NCI-H1092 (cell line): ENCODE results near the gene PARP11.
"Not testable (repeated sequence)": the region's sequence is repeated elsewhere in the genome, so short reads cannot be mapped to it uniquely, and the experiment has no call there.

Source experiments
- DNase-seq: peaks from one replicate; lab custom pipeline; 2025; lab: John Stamatoyannopoulos, UW

Gene PARP11

DNA sequence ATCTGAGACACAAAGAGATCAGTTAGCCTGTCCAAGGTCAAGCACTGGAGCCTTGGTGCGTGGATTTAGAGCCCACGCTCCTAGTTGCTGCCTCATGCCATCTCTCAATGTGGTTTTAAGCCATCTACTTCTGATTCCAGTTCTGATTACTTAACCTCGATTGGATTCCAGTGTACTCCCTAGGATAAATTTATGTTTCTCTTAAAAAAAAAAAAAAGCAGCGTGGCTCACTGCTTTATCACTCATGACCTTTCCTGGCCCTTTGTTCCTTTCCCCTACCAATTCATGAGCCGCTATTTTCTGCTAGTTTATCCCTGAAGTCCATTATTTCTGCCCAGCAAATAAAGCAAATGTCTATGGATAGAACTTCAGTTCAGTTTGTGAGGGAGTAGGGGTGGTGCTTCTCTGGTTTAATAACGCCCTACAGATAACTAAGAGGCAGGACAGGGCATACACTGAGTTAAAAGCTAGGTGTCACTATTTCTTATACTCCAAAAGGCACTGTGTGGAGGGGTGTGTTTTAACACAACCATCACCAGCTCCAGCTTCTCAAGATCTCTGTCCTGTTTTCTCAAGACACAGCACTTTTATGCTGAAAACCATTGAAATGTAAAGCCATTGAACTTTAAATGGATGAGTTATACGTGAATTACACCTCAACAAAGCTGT lies 9.8 kb upstream of the PARP11 start:
- no peak for DNase-seq

DNA sequence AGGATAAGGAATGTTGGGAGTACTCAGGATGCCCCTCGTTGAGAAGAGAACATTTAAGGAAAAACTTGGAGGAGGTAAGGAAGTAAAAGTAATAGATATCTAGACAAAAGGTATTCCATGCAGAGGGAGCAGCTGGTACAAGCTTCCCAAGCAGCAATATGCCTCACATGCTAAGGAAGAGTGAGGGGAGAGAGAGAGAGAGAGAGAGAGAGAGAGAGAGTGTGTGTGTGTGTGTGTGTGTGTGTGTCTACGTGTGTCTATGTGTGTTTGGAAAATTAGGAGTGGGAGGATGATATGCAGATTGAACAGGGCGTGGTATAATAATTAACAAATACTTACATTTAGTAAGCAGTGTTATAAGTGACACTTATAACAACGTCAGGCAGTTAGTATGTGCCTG lies 9.2 kb upstream of the PARP11 start:
- no peak for DNase-seq

DNA sequence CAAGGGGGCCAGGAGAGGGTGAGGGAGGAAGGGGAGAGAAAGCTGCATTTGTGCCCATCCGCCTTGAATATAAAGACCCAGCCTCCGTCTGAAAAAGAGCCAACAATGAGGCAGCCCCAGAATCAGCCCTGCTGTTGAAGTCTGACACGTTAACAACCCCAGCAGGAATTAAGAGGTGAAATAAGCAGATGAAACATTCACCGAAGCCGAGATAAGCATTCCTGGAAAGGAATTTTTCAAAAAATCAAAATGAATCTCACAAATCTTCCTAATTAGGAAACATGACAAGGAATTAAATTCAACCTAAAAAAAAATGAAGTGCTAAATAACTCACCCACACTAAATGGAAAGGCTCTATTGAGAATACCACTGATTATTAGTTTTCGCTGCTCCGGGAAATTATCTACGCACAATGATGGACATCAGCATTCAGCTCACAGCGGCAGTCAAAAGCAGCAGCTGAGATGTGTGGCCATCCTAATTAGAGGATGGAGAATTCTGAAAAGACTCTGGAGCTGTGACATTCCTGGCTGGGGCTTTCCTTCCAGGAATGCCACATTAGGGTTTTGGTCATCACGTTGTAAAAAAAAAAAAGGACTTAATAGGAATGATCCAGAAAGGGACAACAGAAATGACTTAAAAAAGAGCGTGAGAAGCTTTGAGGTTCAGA lies 8.2 kb upstream of the PARP11 start:
- DNase-seq = no peak

DNA sequence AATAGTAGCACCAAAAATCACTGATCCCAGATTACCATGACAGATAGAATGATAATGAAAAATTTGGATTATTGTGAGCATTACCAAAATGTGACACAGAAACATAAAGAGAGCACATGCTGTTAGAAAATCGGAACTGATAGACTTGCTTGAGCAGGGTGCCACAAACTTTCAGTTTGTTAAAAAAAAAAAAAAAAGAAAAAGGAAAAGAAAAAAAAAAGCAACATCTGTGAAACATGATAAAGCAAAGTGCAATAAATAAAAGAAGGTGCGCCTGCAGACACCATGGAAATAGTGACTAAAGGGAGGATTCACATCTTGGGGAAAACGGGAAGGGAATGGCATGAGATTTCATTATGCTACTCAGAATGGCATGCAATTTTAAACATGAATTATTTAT lies 6.6 kb upstream of the PARP11 start:
- DNase-seq = no peak

DNA sequence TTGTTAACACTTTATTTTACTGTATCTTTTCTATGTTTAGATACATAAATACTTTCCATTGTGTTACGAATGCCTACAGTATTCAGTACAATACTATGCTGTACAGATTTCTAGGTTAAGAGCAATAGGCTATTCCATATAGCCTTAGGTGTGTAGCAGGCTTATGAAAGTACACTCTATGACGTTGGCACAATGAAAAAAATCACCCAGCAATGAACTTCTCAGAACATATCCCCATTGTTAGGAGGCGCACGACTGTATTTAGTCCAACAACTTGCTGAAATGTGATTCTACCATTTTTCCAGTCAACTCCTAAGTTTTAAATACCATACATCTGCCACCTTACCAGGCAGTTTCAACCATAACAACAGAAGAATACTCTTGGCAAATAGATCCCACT lies 1.8 kb downstream of the PARP11 start:
- no peak for DNase-seq

DNA sequence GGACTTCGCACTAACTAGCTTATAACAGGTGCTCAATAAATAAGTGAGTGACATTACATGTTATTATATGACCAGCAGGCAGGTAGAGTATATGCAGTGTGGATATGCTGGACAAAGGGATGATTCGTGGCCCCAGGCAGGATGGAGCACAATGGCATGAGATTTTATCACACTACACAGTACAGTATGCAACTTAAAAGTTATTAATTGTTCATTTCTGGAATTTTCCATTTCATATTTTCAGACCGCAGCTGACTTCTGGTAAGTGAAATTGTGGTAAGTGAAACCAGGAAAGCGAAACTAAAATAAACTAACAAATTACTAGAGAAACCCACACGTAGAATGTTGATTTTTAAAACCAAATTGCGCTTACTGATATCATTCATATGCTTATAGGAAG lies 3.3 kb downstream of the PARP11 start:
- no peak for DNase-seq

DNA sequence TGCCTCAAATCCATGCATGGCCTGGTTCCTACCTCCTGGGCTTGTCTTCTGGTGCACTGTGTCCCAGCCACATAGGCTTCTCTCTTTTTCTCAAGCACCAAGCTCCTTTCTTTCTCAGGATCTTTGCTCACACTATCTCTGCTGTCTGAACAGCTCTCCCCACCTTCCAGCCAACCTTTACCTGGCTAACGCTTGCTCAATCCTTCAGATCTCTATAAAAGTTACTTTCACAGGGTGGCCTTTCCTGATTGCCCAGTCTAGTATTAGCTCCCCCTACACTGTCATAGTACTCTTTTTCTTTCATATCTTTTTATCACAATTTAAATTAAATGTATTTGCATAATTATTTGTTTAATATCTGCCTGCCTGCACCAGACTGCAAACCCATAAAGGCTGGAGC lies 3.8 kb downstream of the PARP11 start:
- no peak for DNase-seq

DNA sequence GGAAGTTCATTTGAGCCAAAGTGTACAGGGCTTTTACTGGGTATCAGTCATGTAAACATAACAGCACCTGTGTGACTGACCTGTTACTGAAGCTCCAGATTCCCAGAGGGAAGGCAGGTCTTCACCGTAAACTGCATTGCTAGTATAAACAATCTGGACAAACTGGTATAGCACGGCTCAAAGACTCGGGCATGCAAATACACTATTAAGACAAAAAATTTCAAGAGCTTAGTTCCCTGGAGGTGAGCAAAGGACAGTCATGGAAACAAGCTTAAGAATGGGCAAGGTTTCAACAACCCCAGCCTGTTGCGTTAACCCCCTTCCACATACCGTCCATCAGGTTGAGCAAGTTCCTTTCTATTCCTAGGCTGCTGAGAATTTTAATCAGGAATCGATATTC lies 9.4 kb downstream of the PARP11 start:
- no peak for DNase-seq

DNA sequence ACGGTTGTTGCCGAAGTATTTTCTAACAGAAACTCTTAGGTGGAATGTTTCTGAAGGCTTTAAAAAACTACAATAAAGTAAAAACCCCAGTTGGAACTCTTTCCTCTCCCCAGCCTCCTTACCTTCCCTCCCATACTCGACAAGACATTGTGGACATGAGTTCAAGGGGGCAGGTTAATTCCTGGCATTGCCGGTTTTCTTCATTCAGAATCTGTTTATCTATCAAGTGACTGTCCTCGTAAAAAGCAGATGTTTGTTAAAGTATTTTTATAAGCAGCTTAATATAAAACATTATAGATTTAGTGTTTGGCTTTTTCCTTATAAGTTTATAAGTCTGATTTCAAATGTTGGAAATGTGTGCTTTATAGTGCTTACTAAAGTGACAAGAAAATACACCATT lies 30.7 kb downstream of the PARP11 start:
- DNase-seq = no peak

DNA sequence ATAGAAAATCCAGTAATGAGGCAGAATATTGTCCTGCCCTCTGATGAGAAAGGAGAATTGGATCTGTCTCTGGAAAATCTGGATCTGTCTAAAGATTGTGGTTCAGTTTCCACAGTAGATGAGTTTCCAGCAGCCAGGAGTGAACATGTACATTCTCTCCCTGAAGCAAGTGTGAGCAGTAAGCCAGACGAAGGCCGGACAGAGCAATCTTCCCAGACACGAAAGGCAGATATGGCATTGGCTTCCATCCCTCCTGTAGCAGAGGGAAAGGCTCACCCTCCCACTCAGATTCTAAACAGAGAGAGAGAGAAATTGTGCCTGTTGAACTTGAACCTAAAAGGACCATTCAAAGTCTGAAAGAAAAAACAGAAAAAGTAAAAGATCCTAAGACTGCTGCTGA lies 31.4 kb downstream of the PARP11 start:
- no peak for DNase-seq

DNA sequence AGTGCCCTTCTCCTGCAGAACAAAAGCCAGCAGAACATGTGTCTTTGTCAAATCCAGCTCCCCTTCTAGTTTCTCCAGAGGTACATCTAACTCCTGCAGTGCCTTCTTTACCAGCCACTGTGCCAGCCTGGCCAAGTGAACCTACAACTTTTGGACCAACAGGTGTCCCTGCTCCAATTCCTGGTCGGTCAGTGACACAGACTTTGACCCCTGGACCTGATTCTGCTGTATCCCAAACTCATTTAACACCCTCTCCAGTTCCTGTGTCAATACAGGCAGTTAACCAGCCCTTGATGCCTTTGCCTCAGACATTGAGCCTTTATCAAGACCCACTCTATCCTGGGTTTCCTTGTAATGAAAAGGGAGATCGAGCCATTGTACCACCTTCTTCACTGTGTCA lies 32.4 kb downstream of the PARP11 start:
- not testable (repeated sequence) for DNase-seq

DNA sequence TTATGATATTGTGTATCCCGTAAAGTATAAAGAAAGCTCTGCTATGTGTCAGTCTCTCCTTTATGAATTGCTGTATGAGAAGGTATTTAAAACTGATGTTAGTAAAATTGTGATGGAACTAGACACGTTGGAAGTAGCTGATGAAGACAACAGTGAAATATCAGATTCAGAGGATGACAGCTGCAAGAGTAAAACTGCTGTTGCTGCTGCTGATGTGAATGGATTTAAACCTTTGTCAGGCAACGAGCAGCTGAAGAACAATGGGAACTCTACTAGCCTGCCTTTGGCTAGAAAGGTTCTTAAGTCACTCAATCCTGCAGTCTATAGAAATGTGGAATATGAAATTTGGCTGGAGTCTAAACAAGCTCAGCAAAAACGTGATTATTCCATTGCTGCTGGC lies 33.5 kb downstream of the PARP11 start:
- not testable (repeated sequence) for DNase-seq

DNA sequence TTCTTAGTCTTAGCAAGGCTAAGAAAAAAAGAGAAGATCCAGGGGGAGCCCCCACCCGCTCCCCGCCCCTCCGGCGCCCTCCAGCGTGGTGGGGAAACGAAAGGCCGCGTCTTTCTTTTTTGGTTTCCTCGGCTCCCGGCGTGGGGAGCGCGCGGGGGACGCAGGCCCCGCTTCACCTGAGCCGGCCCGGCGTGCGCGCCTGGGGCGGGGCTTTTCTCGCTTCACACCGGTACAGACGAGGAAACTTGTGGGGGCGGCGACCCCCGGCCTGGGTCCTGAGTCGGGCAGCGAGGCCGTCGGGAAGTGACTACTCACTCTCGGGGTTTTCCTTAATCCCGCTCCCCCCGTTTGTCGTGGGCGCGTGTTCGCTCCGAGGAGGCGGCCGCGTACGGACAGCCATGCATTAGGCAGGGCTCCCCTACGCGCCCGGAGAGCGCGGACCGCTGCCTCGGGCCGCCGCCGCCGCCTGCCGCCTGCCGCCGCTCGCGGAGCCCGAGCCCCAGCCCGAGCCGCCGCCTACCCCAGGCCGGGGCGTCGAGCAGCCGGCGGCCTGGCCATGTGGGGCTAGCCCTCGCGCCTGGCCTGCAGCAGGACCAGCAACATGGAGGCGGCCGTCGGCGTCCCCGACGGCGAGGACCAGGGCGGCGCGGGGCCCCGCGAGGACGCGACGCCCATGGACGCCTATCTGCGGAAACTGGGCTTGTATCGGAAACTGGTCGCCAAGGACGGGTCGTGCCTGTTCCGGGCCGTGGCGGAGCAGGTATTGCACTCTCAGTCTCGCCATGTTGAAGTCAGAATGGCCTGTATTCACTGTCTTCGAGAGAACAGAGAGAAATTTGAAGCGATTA lies 34.3 kb downstream of the PARP11 start:
- DNase-seq = not testable (repeated sequence)

DNA sequence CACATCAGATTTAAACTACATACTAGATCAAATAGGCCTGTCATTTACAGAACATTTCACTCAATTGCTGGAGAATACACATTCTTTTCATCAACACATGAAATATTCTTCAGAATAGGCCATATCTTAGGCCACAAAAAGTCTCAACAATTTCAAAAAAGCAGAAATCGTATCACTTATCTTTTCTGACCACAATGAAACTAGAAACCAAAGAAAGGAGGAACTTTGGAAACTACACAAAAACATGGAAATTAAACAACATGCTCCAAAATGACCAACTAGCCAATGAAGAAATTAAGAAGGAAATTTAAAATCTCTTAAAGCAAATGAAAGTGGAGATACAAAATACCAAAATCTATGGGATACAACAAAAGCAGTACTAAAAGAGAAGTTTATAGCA lies 35.1 kb downstream of the PARP11 start:
- no peak for DNase-seq

DNA sequence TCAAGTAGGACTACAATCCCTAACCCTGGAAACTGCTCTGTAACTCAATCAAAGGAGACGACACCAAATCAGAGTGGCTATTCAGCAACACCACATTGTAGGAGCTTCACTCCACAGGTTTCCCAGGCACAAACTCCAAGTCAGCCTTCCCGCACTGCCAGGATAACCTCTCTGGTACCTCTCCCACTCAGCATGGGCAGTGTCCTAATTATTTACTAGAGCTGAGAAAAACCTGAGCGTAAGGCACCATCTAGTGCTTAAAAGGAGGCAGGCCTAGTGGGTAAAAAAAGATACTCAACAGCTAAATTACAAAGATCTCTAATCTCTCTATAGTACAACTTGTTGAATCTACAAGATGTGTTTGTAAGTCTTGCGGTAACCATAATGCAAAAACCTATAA lies 36.1 kb downstream of the PARP11 start:
- no peak for DNase-seq

DNA sequence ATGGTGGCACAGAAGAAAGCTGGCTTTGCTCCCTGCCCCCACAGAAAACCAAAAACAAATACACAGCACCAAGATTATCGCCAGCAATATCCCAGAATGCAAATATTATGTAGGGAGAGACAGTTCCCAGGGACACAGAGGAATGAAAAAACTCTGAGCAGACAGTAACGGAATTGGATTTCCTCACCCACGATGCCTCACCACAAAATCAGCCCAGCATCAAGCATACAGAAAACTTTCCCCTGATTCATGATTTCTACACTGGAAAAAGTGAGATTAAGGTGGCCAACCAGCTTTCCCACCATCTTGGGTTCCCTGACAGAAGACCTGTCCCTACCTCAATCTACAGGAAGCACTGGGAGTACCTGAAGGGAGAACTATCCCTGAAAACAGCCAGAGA lies 36.6 kb downstream of the PARP11 start:
- DNase-seq = no peak

DNA sequence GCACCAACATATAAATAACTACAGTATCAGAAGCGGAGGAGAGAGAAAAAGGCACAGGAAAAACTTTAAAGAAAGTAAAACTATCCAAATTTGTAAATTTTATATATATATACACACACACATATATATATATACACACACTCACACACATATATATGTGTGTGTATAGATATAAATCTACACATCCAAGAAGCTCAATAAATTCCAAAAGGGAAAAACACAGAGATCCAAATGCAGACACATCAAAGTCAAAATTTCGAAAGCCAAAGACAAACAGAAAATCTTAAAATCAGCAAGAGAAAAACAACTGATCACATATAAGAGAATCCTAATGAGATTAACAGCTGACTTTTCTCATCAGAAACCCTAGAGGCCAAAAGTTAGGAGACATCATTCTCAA lies 37.3 kb downstream of the PARP11 start:
- no peak for DNase-seq

DNA sequence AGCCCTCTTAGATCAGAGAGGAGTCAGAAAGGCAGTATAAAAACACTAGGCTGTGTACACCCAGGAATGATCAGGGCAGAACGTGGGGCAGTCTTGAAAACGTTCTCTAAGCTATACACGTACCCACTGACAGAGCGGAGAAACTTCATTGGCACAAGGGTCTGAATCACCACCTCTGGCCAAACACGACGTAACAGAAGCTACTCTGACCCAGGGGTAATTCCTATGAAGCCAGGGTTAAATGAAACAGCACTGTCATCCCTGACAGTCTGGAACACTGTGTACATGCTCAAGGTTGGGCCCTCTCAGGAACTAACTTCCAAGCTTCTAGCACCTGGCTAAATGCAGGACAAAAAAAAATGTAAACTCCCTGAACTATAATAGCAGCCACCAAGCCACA lies 38.4 kb downstream of the PARP11 start:
- DNase-seq = no peak

DNA sequence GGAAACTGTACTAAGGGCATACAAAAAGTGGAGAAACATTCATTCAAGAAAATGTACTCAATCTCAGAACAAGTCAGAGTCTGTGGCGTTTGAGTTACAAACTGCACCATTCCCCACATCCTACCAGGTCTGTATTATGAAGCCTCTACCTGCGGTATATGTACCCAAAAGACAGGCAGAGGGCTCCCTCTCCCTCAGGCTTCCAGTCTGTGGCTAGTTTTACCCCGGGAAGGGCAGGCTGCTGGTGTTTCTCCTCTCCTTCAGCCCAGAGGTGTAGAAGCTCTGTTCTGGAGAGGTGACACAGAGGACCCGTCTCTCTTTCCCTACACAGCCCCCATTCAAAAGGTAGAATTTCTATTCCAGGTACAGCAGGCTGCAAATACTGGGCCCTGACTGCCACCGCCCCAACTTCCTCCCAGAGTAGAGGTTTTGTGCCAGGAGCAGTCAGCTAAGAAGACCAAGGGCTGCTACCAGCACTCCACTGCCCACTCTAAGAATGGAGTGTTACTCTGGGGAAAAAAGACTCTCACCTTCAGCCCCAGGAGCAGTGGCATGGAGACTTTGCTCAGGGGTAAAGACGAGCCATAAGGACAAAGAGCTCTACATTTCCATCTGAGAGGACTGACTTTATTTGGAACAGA lies 39.4 kb downstream of the PARP11 start:
- no peak for DNase-seq

DNA sequence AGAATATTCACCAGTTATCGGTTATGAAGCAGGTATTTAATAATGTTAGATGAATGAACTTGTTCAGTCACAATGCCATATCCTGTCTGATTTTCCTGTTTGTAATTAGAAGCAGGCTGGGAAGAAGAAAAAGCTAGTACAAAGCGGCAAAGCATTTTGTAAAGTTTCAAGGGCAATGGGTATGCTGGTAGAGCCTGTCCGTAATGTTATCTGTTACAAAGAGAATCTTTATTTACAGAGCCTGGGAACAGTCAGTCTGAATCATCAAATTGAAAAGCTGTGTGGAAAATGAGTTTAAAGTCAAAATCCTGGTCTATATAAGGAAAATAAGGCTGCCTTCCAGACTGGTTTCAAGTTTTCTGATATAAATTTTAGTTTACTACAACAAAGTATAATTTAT lies 40.5 kb downstream of the PARP11 start:
- DNase-seq = no peak

DNA sequence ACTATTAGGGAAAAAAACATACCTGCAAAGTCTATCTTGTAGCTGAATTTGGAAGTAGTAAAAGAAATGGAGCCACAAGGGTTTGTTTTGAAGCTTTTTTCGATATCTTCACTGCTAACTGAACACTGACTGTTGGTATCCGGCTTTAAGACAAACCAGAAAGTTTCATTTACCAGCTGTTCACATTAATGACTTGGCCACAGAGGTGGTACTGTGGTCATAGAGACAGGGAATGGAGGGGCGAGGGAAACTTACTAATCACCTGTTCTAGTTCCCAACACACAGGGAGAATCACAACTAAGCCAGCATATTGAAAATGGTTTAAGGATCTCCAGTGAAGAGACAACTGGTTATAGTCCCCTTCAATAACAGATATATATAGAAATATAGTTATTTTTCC lies 44.3 kb downstream of the PARP11 start:
- DNase-seq = no peak

DNA sequence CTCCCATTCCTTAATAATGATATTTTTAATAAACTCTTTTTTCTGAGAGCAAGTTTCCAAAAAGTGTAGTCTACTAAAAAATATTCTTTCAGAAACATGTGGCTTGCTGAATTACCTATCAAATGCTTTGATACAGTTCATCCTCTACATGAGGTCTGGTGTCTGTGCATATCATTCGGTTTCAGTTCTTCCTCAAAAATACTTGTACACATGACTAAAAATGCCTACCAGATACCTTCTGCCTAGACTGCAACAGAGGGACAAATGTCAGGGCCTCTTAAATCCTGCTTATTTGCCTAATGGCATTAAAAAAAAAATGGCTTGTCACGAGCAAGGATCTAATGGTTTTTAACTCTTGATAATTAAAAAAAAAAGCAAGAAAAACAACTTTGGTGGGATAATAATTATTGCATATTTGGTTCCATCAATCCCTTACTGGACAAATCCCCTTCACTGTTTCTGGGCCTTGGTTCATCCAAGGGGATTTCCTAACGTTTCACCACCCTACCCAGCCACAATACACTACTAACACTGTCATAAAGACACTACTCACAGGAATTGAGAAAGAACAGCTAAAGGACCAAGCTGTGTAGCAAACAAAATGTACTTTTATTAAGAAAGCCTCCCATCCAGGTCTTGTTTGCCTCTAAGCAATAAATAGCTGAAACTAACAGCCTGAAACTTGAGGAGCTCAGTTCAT lies 45.7 kb downstream of the PARP11 start:
- DNase-seq = no peak
